ENCODE measurements around the gene TSPAN5.
"Not testable (repeated sequence)": the region's sequence is repeated elsewhere in the genome, so short reads cannot be mapped to it uniquely, and the experiment has no call there.

Gene TSPAN5

GRCh38 chr4:98658287-98659105 lies at the start of gene TSPAN5:
Gene TSPAN5 (minus strand): TSS chr4:98658611.
- H3K4me3 ChIP-seq (ENCODE audit: low read length): peak within 1 kb of the TSS; percentile 75
- no peaks in the 10 kb centered on the region for H3K4me1 ChIP-seq (ENCODE audit: control insufficient read depth, insufficient read depth, low read length)
- no peaks in the 10 kb centered on the region for H3K27me3 ChIP-seq (ENCODE audit: control insufficient read depth, insufficient read depth, low read length)
- peak within 1 kb of the TSS; percentile 48 for H3K27ac ChIP-seq (ENCODE audit: low read depth, low read length)
- peak within 1 kb of the TSS; percentile 45 for H3K9ac ChIP-seq (ENCODE audit: low read length)
- no peaks in the 10 kb centered on the region for H3K36me3 ChIP-seq (ENCODE audit: control insufficient read depth, insufficient read depth, low read length)

- Histone ChIP-seq H3K27ac (ENCODE audit: low read depth, low read length) (no peak overlapping the region), H3K27me3 (ENCODE audit: control insufficient read depth, insufficient read depth, low read length) (no peaks in the 10 kb centered on the region), H3K4me3 (ENCODE audit: low read length) (no peak overlapping the region), H3K4me1 (ENCODE audit: control insufficient read depth, insufficient read depth, low read length) (no peaks in the 10 kb centered on the region), H3K9ac (ENCODE audit: low read length) (no peak overlapping the region), H3K36me3 (ENCODE audit: control insufficient read depth, insufficient read depth, low read length) (no peaks in the 10 kb centered on the region)
Measured at GRCh38 chr4:98706935-98707334, 48.5 kb upstream of the TSPAN5 start.

- no peak overlapping the region for H3K4me3 ChIP-seq (ENCODE audit: low read length)
- no peak overlapping the region for H3K9ac ChIP-seq (ENCODE audit: low read length)
- no peaks in the 10 kb centered on the region for H3K36me3 ChIP-seq (ENCODE audit: control insufficient read depth, insufficient read depth, low read length)
- H3K27me3 ChIP-seq (ENCODE audit: control insufficient read depth, insufficient read depth, low read length): no peaks in the 10 kb centered on the region
- no peak overlapping the region for H3K27ac ChIP-seq (ENCODE audit: low read depth, low read length)
- no peaks in the 10 kb centered on the region for H3K4me1 ChIP-seq (ENCODE audit: control insufficient read depth, insufficient read depth, low read length)
Measured at GRCh38 chr4:98706200-98706813, 47.9 kb upstream of the TSPAN5 start.

GRCh38 chr4:98705586-98705985 lies 47.2 kb upstream of the TSPAN5 start:
- not testable (repeated sequence) for H3K36me3 ChIP-seq (ENCODE audit: control insufficient read depth, insufficient read depth, low read length); H3K4me3 ChIP-seq (ENCODE audit: low read length); H3K9ac ChIP-seq (ENCODE audit: low read length); H3K27ac ChIP-seq (ENCODE audit: low read depth, low read length); H3K27me3 ChIP-seq (ENCODE audit: control insufficient read depth, insufficient read depth, low read length); H3K4me1 ChIP-seq (ENCODE audit: control insufficient read depth, insufficient read depth, low read length)

GRCh38 chr4:98700656-98701055 lies 42.2 kb upstream of the TSPAN5 start:
- no peak overlapping the region for H3K9ac ChIP-seq (ENCODE audit: low read length)
- no peak overlapping the region for H3K27ac ChIP-seq (ENCODE audit: low read depth, low read length)
- no peaks in the 10 kb centered on the region for H3K4me1 ChIP-seq (ENCODE audit: control insufficient read depth, insufficient read depth, low read length)
- no peaks in the 10 kb centered on the region for H3K27me3 ChIP-seq (ENCODE audit: control insufficient read depth, insufficient read depth, low read length)
- H3K36me3 ChIP-seq (ENCODE audit: control insufficient read depth, insufficient read depth, low read length): no peaks in the 10 kb centered on the region
- no peak overlapping the region for H3K4me3 ChIP-seq (ENCODE audit: low read length)

GRCh38 chr4:98694076-98694475 lies 35.7 kb upstream of the TSPAN5 start:
- no peak overlapping the region for H3K9ac ChIP-seq (ENCODE audit: low read length)
- H3K4me3 ChIP-seq (ENCODE audit: low read length): no peak overlapping the region
- H3K36me3 ChIP-seq (ENCODE audit: control insufficient read depth, insufficient read depth, low read length): no peaks in the 10 kb centered on the region
- no peaks in the 10 kb centered on the region for H3K27me3 ChIP-seq (ENCODE audit: control insufficient read depth, insufficient read depth, low read length)
- H3K4me1 ChIP-seq (ENCODE audit: control insufficient read depth, insufficient read depth, low read length): no peaks in the 10 kb centered on the region
- H3K27ac ChIP-seq (ENCODE audit: low read depth, low read length): no peak overlapping the region

GRCh38 chr4:98692411-98692810 lies 34.0 kb upstream of the TSPAN5 start:
- no peaks in the 10 kb centered on the region for H3K27me3 ChIP-seq (ENCODE audit: control insufficient read depth, insufficient read depth, low read length)
- H3K4me1 ChIP-seq (ENCODE audit: control insufficient read depth, insufficient read depth, low read length): no peaks in the 10 kb centered on the region
- no peak overlapping the region for H3K4me3 ChIP-seq (ENCODE audit: low read length)
- H3K36me3 ChIP-seq (ENCODE audit: control insufficient read depth, insufficient read depth, low read length): no peaks in the 10 kb centered on the region
- no peak overlapping the region for H3K27ac ChIP-seq (ENCODE audit: low read depth, low read length)
- no peak overlapping the region for H3K9ac ChIP-seq (ENCODE audit: low read length)

GRCh38 chr4:98691588-98691987 lies 33.2 kb upstream of the TSPAN5 start:
- Histone ChIP-seq H3K36me3 (ENCODE audit: control insufficient read depth, insufficient read depth, low read length) (no peaks in the 10 kb centered on the region), H3K4me3 (ENCODE audit: low read length) (no peak overlapping the region), H3K27me3 (ENCODE audit: control insufficient read depth, insufficient read depth, low read length) (no peaks in the 10 kb centered on the region), H3K27ac (ENCODE audit: low read depth, low read length) (no peak overlapping the region), H3K9ac (ENCODE audit: low read length) (no peak overlapping the region), H3K4me1 (ENCODE audit: control insufficient read depth, insufficient read depth, low read length) (no peaks in the 10 kb centered on the region)

- Histone ChIP-seq H3K36me3 (ENCODE audit: control insufficient read depth, insufficient read depth, low read length) (no peaks in the 10 kb centered on the region), H3K9ac (ENCODE audit: low read length) (no peak overlapping the region), H3K27me3 (ENCODE audit: control insufficient read depth, insufficient read depth, low read length) (no peaks in the 10 kb centered on the region), H3K4me1 (ENCODE audit: control insufficient read depth, insufficient read depth, low read length) (no peaks in the 10 kb centered on the region), H3K4me3 (ENCODE audit: low read length) (no peak overlapping the region), H3K27ac (ENCODE audit: low read depth, low read length) (no peak overlapping the region)
Measured at GRCh38 chr4:98689507-98690174, 31.2 kb upstream of the TSPAN5 start.

- Histone ChIP-seq H3K9ac (ENCODE audit: low read length) (no peak overlapping the region), H3K27ac (ENCODE audit: low read depth, low read length) (no peak overlapping the region), H3K27me3 (ENCODE audit: control insufficient read depth, insufficient read depth, low read length) (no peaks in the 10 kb centered on the region), H3K36me3 (ENCODE audit: control insufficient read depth, insufficient read depth, low read length) (no peaks in the 10 kb centered on the region), H3K4me3 (ENCODE audit: low read length) (no peak overlapping the region), H3K4me1 (ENCODE audit: control insufficient read depth, insufficient read depth, low read length) (no peaks in the 10 kb centered on the region)
Measured at GRCh38 chr4:98688411-98689290, 30.2 kb upstream of the TSPAN5 start.

- H3K4me1 ChIP-seq (ENCODE audit: control insufficient read depth, insufficient read depth, low read length): no peaks in the 10 kb centered on the region
Measured at GRCh38 chr4:98687876-98688275, 29.5 kb upstream of the TSPAN5 start.

GRCh38 chr4:98686847-98687246 lies 28.4 kb upstream of the TSPAN5 start:
- Histone ChIP-seq H3K4me3 (ENCODE audit: low read length) (no peak overlapping the region), H3K27ac (ENCODE audit: low read depth, low read length) (no peak overlapping the region), H3K4me1 (ENCODE audit: control insufficient read depth, insufficient read depth, low read length) (no peaks in the 10 kb centered on the region), H3K36me3 (ENCODE audit: control insufficient read depth, insufficient read depth, low read length) (no peaks in the 10 kb centered on the region), H3K27me3 (ENCODE audit: control insufficient read depth, insufficient read depth, low read length) (no peaks in the 10 kb centered on the region), H3K9ac (ENCODE audit: low read length) (no peak overlapping the region)

More at GRCh38 chr4:98687876-98688275, 29.5 kb upstream of the TSPAN5 start:
- no peaks in the 10 kb centered on the region for H3K36me3 ChIP-seq (ENCODE audit: control insufficient read depth, insufficient read depth, low read length)
- H3K4me3 ChIP-seq (ENCODE audit: low read length): no peak overlapping the region
- H3K9ac ChIP-seq (ENCODE audit: low read length): no peak overlapping the region
- H3K27ac ChIP-seq (ENCODE audit: low read depth, low read length): no peak overlapping the region
- no peaks in the 10 kb centered on the region for H3K27me3 ChIP-seq (ENCODE audit: control insufficient read depth, insufficient read depth, low read length)
